ENCODE data around the gene GLRX5.

Gene GLRX5

DNA sequence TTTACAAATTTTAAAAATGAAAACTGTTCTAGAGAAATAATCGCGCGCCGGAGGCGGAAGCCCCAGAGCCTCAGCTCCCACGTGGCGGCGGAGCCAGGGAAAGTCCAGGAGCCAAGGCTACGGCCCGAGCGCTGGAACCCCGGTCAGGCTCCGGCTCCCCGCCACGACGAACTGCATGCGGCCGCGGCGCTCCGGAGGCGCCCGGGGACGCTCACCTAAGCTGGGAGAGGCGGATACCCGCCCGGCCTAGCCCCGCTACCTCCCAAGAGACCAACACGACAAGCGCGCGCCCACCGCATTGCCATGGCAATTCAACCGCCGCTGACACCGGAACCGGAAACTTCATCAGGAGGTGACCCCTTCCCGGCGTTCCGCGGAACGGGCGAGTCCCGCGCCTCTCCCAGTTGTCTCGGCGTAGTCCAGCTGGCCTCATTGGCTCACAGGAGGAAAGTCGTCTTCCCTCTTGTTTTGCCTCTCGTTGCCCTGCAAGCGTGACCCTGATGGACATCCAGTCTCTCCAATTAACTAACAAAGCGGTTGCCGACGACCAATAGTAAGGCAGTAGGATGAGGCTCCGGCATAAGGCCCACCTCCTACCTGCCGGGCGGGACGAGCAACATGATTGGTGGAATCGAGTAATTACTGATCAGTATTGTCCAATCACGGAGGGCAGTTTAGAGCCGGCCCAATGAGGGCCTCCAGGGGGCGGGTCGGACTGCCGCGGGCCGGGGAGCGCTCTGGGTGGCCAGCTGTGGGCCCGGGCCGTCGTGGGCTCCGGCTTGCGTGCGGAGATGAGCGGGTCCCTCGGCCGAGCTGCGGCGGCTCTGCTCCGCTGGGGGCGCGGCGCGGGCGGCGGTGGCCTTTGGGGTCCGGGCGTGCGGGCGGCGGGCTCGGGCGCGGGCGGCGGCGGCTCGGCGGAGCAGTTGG, at the start of gene GLRX5:
GLRX5 (plus strand) TSS at position 752 of the 927 bp plus-strand sequence; CDS start at position 792, 40 bp downstream.
- DNase-seq: peak; percentile 99 to 100

DNA sequence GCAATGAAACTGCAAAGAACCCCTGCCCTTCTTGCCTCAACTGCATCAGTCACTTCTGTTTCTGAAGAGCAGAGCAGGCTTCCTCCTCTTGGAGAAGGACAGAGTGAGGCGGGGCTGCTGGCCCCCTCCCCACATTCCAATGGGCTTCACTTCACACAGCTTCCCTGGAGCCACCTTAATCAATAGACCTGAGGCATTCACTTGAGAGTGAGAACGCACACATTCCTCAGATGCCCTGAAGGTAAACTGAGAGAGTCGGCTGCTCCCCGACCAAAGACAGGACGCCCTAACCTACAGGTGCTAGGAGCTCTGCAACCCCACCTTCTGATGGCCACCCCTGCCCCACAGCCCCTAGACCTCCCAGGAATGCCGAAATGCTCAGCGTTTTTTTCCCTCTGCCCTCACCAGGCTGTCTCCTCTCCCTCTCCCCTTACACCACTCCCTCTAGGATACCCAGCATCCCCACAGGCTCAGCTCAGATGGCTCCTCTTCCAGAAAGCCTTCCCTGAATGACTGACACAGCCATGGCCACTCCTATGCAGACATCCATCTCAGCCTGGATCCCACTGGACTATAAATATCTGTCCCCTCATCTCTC, 49.5 kb upstream of the GLRX5 start:
- no peak for DNase-seq

DNA sequence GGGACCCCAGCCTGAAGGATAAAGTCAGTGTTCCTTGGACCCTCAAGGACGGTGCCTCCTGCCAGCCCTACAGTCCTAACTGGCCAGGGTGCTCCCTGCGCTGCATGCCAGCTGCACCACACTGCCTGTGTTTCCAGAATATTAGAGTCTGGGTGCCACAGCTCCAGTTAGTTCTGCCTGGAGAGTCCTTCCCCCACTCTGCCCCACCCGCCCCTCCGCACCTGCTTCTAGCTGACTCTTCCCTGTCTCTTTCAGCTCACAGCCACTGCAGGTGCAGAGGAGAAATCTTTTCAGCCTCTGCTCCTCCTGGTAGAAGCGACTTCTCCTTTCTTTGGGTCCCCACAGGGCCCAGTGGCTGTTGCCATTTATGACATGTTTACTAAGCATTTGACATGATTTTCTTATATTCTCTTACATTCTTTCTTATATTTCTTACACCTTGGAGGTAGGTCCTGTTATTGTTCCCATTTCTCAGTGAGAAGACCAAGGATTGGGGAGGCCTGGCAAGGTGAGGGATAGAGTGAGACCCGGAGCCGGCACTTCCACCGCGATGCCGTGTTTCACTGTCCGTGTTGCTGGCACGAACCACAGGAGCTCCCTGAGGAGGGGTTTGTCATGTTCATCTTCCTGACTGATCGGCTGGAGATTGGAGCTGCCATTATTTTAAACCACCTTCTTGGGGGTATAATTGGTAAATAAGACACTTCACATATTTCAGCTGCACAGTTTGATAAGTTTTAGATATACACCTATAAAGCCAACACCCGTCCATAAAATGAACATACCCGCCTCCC, 47.8 kb upstream of the GLRX5 start:
- DNase-seq: no peak

DNA sequence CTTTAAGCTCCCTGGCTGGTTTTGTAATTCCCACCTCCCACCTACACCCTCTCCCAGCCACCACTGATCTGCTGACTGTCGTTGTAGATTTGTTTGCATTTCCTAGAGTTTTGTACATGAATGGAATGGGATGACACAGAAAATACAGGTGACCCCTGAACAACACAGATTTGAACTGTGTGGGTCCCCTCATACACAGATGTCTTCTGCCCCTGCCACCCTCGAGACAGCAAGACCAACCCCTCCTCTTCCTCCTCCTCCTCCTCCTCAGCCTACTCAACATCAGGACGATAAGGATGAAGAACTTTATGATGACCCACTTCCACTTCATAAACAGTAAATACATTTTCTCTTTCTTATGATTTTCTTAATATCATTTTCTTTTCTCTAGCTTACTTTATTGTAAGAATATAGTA, 47.2 kb upstream of the GLRX5 start:
- DNase-seq: no peak

DNA sequence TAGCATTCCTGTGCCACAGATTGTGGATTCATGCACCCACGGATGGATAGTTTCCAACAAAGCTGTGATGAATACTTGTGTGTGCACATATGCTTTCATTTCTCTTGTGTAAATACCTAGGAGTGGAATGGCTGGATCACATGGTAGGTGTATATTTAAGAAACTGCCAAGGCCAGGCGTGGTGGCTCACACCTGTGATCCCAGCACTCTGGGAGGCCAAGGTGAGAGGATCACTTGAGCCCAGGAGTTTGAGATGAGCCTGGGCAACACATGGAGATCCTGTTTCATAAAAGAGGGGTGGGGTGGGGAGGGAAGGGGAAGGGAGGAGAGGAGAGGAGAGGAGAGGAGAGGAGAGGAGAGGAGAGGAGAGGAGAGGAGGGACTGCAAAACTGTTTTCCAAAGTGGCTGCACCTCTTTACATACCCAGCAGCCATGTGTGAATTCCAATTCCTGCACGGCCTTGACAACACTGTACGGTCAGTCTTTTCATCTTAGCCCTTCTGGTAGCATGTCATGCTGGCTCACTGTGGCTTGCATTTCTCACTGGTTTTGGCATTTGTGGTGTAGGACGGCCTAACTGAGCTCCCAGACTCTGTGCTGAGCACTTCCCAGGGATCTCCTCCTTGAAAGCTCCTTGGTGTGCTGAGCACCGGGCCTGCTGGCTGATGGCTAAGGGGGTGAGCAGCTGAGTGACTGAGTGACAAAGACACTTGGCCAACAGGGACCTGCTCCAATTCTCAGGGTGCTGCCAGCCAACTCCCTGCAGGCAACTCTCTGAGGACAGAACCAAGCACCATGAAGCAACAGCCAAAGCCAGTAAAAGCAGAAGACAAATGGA, 46.3 kb upstream of the GLRX5 start:
- DNase-seq: no peak

DNA sequence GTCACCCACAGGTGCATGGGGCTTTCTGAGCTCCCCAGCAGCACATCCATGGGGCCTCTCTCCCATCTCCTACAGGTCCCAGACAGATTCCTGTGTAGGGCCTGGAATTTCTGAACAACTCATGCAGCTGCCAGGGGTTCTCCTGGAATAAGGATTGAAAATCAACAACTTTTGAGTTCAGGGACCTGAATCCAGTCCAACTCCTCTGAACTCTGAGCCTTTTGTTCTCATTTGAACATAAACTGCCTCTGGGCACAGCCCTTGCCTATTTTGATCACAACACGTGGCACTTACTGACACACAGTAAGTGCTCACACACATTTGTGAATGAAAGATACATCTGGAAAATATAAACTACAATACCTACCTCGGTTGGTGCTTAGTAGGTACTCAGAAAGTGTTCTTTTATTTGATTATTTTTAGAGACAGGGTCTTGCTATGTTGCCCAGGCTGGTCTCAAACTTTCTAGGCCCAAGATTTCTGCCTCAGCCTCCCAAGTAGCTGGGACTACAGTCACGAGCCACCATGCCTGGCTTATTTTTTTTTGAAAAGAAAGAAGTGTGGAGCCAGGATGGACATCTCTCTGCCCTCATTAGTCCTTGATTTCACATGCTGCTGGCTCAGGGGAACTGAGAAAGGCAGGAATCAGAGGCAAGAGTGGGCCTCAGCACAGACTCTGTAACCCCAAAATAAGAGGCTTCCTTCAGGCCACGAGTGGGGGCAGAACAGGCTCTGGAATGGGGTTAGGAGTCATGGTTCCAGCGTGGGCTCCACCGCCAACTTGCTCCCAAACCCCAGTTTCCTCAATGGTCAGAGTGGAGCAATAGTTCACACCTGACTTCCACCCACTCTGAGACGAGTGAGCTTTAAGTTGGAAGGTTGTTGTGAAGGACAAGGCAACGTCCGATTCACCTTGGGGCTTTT, 45.4 kb upstream of the GLRX5 start:
- no peak for DNase-seq

DNA sequence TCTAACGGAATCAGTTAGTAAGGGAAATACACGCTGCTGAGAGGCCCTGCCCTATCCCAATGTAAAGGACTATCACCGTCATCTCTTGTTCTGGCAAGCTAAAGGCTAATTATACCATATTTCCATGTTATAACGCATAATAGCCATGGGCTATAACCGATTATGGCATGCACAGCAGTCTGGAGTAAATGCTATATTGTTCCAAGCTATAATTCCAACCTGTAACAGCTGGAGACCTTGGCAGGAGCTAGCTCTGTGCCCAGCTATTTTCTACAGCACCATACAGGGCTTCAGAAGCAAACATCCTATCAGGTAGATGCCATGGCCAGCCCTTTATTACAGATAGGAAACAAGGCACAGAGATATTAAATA, 44.7 kb upstream of the GLRX5 start:
- no peak for DNase-seq

DNA sequence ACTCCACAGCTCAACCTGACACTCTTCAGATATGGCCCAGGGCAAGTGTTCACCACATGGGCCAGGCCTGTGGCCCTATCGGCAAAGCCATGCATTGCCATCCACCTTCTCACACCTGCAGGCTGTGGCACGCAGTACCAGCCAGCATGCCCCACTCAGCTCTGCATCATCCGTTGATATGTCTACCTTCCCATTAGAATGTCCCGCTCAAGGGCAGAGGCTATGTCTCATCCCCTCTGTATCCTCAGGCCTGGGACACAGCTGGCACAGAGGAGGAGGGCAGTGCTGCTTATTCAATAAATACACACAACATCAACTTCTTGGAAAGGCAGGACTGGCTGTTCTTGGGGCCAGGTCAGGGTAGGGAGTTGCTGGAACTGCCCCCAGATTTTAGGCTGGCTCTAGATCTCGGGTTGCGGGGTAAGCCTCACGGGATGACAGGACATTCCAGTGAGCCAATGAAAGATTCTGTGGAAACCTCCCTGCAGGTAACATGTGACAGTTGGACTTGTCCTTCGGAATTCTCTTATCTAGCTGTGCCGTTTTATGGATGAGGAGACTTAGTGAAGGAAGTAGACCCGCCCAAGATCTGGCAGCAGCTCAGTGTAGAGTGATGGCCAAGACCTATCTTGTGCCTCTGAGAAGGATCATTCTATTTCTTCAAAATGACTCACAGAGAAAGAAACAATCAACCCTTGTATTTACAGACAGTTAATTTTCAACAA, 44.0 kb upstream of the GLRX5 start:
- DNase-seq: no peak

DNA sequence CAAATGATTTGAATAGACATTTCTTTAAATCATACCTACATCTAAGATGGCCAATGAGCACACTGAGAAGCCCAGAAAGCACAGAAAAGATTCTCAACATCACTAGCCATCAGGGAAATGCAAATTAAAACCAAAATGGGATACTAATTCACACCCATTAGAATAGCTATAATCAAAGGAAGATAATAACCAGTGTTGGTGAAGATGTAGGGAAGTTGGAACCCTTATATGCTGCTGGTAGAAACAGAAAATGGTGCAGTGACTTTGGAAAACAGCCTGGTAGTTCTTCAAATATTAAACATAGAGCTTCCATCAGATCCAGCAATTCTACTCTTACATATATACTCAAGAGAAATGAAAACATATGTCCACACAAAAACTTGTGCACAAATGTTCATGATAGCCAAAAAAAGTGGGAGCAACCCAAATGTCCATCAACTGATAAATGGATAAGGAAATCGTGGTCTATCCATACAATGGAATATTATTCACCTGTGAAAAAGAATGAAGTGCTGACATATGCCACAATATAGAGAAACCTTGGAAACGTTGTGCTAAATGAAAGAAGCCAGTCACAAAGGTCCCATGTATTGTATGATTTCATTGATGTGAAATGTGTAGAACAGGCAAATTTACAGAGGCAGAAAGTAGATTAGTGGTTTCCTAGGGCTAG, 42.8 kb upstream of the GLRX5 start:
- no peak for DNase-seq

DNA sequence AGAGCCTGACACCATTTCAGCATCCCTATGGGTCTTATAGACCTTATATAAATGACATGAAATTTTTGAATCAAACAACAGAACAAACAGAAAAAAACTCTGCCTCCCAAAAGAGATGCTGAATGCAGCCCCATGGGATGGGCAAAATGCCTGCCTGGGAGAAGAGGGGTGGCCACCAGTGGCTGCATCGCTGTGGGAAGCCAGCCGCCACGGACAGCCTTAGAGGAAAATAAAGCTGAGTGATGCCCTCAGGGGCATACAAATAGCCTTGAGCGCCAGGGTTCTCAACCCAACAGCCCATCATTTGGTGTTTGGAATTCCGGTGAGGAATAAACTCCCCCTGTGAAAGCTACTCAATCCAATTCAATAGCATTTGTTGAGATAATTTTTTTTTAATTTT, 41.3 kb upstream of the GLRX5 start:
- no peak for DNase-seq

DNA sequence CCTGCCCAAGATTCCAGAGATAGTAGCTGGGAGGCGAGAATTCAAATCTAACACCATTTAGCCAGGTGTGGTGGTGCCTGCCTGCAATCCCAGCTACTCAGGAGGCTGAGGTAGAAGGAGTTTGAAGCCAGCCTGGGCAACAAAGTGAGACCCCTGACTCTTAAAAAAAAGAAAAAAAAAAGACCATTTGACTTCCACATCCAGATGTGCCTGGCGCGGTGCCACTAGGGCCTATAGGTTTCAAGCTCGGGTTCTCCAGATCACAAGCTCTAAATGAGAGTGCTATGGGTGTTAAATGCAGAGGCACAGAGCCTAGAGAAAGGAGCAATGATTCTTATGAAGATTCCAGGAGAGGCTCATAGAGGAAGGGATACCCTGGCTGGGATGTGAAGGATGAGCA, 40.9 kb upstream of the GLRX5 start:
- DNase-seq: no peak

DNA sequence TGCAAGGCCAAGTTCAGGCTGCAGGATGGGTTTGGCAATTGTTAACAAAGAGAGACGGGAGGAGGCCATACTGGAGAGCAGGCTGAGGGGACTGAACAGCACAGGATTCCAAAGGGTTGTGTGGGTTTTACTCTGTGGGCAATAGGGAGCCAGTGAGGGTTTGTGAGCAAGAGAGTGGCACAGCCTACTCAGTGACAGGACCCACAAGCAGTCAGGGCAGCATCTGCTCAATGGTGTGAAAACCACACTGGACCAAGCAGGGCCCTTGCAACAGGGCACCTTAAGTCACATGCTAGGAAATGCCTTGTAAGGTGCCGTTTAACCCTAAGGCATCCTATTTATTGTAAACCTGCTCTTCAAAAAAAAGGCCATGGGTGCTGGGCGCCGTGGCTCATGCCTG, 40.4 kb upstream of the GLRX5 start:
- no peak for DNase-seq

DNA sequence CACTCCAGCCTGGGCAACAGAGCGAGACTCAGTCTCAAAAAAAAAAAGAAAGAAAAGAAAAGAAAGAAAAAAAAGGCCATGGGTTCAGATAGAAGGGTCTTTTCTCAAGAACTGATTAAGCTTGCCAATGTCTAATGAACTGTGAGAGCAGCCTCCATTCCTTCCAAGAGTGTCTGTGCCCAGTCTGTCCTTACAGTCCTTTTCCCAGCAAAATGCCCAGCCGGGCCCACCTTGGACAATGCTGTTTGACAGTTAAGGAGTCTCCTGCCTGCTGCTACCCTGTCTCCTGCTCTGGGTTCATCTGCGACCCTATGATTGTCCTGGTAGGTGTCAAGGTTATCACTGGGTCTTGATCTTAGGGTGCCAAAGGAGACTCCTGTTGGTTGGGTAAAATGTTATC, 39.8 kb upstream of the GLRX5 start:
- DNase-seq: no peak

DNA sequence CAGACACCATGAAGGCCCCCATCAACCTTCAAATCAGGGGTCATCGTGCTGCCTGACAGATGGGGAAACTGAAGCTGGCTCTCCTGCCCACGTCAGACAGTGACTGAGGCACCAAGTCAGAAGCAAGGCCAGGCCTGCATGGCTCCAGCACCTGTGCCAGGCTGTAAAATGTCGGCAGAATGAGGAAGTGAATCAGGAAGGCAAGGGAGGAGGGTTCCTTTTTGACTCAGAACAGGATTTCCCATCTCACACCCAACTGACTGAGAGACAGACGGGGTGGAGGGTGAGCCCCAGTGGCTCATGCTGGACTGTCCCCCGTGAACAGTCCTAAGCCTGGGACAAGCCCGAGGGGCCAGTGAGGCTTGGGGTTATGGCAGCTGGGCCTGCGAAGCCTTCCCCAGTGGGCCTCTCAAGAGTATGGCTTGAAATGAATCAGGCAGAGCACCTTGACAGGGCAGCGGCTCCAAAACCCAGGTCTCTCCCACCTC, 39.3 kb upstream of the GLRX5 start:
- no peak for DNase-seq

DNA sequence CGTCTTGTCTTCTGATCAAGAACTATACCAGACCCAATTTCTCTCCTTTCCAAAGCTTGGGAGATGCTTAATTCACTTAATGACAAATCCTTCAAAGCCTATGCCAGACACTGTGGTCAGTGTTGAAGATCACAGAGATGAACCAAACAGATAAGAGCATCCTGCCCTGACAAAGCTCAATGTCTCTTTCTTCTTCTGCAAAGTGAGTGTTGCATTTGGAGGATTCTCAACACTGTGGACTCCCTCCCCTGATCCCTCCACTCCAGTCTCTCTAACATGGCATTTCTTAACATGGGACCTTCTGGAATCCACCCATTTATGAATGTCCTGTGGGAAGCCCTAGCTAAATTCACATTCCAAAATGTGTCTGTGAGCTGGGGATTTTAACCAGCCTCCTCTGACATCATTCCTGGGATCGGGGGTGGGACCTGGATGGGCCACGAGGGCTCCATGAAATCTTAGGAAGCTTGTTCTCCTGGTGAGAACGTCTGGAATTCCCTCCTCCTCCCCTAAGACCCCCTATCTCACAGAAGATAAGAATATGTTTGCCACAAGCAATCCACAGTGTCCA, 38.7 kb upstream of the GLRX5 start:
- DNase-seq: no peak

DNA sequence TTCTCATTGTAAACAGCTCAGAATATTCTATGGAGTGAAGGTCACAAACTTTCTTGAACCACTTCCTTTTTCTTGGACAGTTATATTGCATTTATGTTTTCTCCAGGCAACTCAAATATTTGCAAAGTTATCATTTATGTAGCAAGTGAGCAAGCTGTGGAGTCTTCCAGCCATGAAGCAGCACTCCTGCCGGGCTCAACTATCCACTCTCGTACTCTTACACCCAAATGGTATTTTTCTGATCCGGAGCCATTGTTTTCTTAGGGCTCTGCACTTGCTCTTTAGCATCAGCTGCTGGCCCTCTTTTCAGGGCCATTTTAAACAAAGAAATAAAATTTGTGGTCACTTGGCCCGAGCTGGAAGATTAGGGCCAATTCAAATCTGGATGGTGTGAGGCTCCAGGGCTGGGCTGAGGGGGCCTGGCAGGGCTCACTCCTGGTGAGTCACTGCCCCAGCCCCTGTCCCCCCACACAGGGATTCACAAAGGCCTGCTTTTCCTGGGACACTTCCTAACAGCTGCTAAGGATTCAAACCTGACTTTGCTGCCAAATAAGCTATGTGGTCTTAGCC, 38.1 kb upstream of the GLRX5 start:
- no peak for DNase-seq

DNA sequence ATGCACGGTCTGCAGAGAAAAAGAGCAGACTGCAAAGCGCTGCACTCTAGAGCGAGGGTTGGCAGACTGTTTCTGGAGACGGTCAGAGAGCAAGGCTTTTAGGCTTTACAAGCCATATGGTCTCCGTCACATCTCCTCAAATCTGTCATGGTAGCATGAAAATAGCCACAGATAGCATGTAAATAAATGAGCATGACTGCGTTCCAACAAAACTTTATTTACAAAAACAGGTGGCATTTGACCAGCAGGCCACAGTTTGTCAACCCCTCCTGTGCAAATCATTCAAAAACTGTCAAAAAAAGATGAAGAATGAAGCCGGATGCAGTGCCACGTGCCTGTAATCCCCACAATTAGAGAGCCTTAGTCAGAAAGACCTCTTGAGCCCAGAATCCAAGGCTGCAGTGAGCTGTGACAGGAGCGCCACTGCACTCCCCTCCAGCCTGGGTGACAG, 37.3 kb upstream of the GLRX5 start:
- DNase-seq: peak in 1 of 2 experiments; percentile 70

DNA sequence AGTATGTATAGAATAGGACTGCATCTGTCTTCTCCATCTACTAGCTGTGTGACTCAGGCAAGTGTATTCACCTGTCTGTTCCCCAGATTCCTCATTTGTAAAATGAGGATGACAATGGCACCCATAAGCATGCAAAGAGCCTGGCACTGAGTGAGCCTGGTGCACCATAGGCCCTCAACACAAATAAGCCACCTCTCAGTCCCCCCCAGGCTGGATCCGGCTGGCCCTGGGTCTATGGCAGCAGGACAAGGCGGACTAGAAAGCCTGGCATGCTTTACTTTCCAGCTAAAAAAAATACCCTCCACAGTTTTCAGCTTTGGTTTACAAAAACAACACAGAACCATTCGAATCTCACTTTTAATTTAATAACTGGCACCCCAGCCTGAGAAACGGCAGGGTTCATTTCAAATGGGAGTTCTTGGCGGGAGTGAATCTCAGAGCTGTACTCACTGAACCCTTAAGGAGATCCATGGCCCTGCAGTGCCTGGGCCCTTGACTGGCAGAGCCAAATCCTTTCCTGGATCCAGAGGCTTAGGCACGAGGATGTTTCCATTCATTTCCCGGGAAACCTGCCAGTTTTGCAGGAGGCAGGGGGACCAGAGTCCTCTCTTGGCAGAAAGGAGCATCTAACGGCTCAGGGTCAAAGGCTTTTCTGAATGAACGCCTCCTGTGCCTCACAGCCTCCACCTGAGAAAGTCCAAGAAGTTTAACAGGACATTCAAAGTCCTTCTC, 36.1 kb upstream of the GLRX5 start:
- DNase-seq: no peak

DNA sequence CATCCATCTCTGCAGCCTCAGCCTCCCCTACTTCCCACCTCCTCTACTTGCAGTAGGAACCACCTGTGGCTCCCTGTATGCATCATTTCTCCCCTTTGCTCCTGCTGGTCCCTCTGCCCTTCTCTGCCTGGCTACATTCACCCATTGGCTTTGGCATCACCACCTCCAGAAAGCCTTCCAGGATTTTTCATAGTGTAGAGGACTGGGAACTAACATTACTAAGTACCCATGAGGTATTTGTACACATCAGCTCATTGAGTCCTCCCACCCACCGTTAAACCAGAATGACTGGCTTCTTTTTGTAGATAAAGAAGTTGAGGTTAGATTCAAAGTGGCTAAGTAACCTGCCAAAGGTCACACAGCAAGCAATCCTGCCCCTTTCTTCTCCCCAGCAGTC, 35.5 kb upstream of the GLRX5 start:
- no peak for DNase-seq

Measured in cerebellar nuclear complex (tissue), 1 donor.